Tibial nerve (tissue), 4 donors: ENCODE measurements around the gene TSPO. TPM values are rescaled to one million over a fixed set of nuclear protein-coding genes. Genes with fewer than 3 reads are reported as not detected.
A peak's percentile ranks its signal among the peaks of the same experiment; 100 is the strongest.

ENCODE experiments used
- DNase-seq, 2 donors: peaks; one replicate each; pipeline ENCODE4 v3.0.0-alpha.2; 2019; ENCODE audit warnings: low spot score in 2 of 2
- H3K27ac ChIP-seq, 4 donors: fragments of 200-600 bp; sonication (generic) in 3 of 4; one replicate each; pipeline ENCODE4 v1.5.1; 2017 to 2019; ENCODE audit warnings: mild to moderate bottlenecking in 1 of 4
- H3K27me3 ChIP-seq, 2 donors: fragments of 200-600 bp; sonication (generic) in 1 of 2; one replicate each; pipeline versions ENCODE4 v1.5.1 to v1.6.0; 2017 to 2019
- H3K36me3 ChIP-seq, 3 donors: fragments of 200-600 bp; sonication (generic); one replicate each; pipeline ENCODE4 v1.5.1; 2018 to 2019
- H3K4me1 ChIP-seq, 4 donors: fragments of 200-600 bp; sonication (generic) in 3 of 4; one replicate each; pipeline ENCODE4 v1.5.1; 2017 to 2019
- H3K4me3 ChIP-seq, 4 donors: fragments of 200-600 bp; sonication (generic) in 3 of 4; one replicate each; pipeline ENCODE4 v1.5.1; 2017 to 2019; ENCODE audit warnings: mild to moderate bottlenecking in 1 of 4, moderate library complexity in 1 of 4
- H3K9me3 ChIP-seq, 4 donors: fragments of 200-600 bp; sonication (generic) in 3 of 4; one replicate each; pipeline ENCODE4 v1.5.1; 2017 to 2019
- EP300 ChIP-seq, 2 donors: sonication (generic); formaldehyde crosslinking; IDR thresholded peaks; one replicate each; pipeline ENCODE4 v1.6.1; 2017; ENCODE audit warnings: antibody characterized with exemption in 2 of 2, mild to moderate bottlenecking in 1 of 2
- POLR2A ChIP-seq, 2 donors: fragments of 450-650 bp; IDR thresholded peaks; one replicate each; pipeline ENCODE4 v1.6.1; 2017; ENCODE audit warnings: antibody characterized with exemption in 2 of 2, mild to moderate bottlenecking in 2 of 2, moderate library complexity in 2 of 2
- WGBS, 2 donors: methylation state at CpG; one replicate each; pipeline ENCODE4 v1.1.5; 2018; 5-methylcytosine and 5-hydroxymethylcytosine counted together
- total RNA-seq, 4 donors: library from RNA; depleted of rRNA; stranded (reverse); fragments of >200 nt; gene quantifications; one replicate each; pipeline ENCODE4 v1.1.0, GENCODE V29; 2016
- TF ChIP-seq, protein P1 (sequence below), 5 experiments: fragments of 200-600 bp in 3 of 5; fragments of 450-650 bp in 2 of 5; sonication (generic) in 3 of 5; IDR thresholded peaks; one replicate each; pipeline ENCODE4 v1.5.1; 2016 to 2019; ENCODE audit warnings: antibody characterized with exemption in 5 of 5, mild to moderate bottlenecking in 3 of 5, moderate library complexity in 2 of 5

The TSPO gene
- total RNA-seq, 4 donors from 2014 or later: 399 to 538 (median 485) TPM

DNA sequence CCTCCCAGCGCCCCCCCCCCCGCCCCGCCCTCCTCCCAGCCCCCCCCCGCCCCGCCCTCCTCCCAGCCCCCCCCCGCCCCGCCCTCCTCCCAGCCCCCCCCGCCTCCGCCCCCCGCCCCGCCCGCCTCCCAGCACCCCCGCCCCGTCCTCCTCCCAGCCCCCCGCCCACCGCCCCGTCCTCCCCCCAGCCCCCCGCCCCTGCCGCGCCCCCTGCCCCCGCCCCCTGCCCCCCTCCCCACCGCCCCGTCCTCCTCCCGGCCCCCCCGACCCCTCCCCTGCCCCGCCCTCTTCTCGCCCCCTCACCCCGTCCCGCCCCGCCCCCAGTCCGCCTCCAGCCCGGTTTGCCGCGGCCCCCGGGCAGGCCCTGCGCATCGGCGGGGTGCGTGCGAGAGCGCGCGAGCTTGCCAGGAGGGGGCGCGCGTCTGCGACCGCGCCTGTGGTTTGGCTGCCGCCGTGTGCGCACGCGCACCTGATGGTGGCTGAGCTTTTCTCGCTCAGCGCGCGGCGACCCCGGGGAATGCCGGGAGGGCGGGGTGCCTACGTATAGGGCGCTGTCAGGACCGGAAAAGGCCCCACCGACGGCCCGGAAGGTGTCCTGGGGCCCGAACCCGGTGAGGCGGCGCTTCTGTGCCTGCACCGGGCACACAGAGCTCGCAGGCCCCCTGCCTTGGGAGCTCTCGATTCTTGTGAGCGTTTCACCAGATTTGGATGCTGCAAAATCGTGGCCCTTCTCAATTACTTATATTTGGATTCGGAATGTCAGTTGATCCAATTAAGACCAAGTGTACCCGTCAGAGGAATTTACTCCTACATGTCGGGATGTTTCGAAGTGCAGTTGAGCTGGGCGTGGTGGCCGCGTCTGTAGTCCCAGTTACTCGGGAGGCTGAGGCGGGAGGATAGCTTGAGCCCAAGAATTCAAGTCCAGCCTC lies 36.1 kb downstream of the TSPO start:
- H3K4me3 ChIP-seq: peak overlapping the region; percentile 39 to 86 (median 50)
- peaks cover 0 to 4% of the 10 kb centered on the region in 2 donors for H3K27me3 ChIP-seq
- peaks cover 0 to 35% (median 5%) of the 10 kb centered on the region in 4 donors for H3K4me1 ChIP-seq
- H3K27ac ChIP-seq: peak overlapping the region; percentile 76 to 92 (median 90)
- TF ChIP-seq, protein P1, sequence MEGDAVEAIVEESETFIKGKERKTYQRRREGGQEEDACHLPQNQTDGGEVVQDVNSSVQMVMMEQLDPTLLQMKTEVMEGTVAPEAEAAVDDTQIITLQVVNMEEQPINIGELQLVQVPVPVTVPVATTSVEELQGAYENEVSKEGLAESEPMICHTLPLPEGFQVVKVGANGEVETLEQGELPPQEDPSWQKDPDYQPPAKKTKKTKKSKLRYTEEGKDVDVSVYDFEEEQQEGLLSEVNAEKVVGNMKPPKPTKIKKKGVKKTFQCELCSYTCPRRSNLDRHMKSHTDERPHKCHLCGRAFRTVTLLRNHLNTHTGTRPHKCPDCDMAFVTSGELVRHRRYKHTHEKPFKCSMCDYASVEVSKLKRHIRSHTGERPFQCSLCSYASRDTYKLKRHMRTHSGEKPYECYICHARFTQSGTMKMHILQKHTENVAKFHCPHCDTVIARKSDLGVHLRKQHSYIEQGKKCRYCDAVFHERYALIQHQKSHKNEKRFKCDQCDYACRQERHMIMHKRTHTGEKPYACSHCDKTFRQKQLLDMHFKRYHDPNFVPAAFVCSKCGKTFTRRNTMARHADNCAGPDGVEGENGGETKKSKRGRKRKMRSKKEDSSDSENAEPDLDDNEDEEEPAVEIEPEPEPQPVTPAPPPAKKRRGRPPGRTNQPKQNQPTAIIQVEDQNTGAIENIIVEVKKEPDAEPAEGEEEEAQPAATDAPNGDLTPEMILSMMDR (IDR thresholded peaks at IDR 0.05): peak; percentile 77 to 95 (median 83)
- TF ChIP-seq POLR2A (IDR thresholded peaks at IDR 0.05) (peak in 1 of 2 donors; percentile 45), EP300 (IDR thresholded peaks at IDR 0.05) (peak; percentile 82 to 84)
- WGBS, 2 donors: 4 to 6% methylated on average over 32 to 38 of the region's 86 CpGs
- DNase-seq: peak; percentile 88
- peaks cover 0 to 10% (median 0%) of the 10 kb centered on the region in 3 donors for H3K36me3 ChIP-seq
- no peaks in the 10 kb centered on the region for H3K9me3 ChIP-seq

DNA sequence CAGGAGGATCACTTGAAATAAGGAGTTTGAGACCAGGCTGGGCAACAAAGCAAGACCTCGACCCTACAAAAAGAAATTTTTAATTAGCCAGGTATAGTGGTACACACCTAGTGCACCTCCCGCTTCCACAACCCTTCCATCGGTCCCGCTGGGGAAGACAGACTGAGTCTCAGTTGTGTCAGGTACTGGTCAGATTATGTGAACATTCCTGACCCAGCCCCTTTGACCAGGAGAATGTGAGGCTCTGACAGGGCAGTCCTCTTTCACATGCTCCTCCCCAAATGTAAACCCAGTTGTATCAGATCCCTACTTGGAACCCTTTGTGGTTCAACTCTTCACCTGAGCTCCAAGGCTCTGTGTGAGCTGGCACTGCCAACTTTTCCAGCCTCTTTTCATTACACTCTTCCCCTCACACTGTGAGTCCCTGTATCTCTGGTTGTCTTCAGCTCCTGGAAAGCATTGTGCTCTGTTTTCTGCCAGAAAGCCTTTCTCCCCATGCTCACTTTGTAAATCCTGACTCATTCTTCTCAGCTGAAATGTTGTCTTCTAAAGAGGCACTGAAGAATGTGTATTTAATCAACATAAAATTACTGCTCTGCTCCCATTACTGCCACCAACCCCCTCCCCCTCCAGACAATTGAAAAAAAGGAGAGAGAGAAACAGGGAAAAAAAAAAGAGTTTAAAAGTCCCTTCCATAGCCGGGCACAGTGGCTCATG lies 37.6 kb downstream of the TSPO start:
- DNase-seq: no peak
- no peak overlapping the region for H3K4me3 ChIP-seq
- no peaks in the 10 kb centered on the region for H3K9me3 ChIP-seq
- H3K4me1 ChIP-seq: peaks cover 0 to 32% (median 5%) of the 10 kb centered on the region in 4 donors
- 90 to 93% methylated on average over 5 of the region's 5 CpGs for WGBS, 2 donors
- H3K27me3 ChIP-seq: peaks cover 0 to 4% of the 10 kb centered on the region in 2 donors
- H3K36me3 ChIP-seq: no peaks in the 10 kb centered on the region
- TF ChIP-seq EP300 (IDR thresholded peaks at IDR 0.05): no peak
- TF ChIP-seq POLR2A (IDR thresholded peaks at IDR 0.05): no peak
- no peak overlapping the region for H3K27ac ChIP-seq

DNA sequence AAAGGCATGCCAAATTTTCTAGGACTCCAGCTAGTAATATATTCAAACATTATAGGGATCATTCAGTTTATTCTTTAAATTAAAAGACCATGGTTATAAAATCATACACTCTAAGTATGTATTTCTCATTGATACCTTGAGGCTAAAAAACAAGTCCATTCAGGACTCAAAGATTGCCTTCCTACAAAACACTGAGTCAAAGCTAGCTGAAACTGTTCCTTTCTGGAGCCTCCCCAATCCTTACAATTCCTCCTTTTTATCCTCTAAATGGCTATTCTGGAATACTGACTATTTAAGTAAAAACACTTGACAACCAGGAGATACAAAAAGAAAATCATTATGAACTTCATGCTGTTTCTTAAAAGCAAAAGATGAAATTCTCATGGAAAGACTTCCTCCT lies 40.5 kb downstream of the TSPO start:
- no peaks in the 10 kb centered on the region for H3K9me3 ChIP-seq
- H3K27ac ChIP-seq: no peak overlapping the region
- TF ChIP-seq EP300 (IDR thresholded peaks at IDR 0.05): no peak
- TF ChIP-seq, protein P1 (IDR thresholded peaks at IDR 0.05): no peak
- no peak for TF ChIP-seq POLR2A (IDR thresholded peaks at IDR 0.05)
- peaks cover 0 to 7% (median 0%) of the 10 kb centered on the region in 4 donors for H3K4me1 ChIP-seq
- DNase-seq: no peak
- H3K4me3 ChIP-seq: no peak overlapping the region
- H3K36me3 ChIP-seq: no peaks in the 10 kb centered on the region
- peaks cover 0 to 4% of the 10 kb centered on the region in 2 donors for H3K27me3 ChIP-seq

- 54 to 56% methylated on average over 22 of the region's 22 CpGs for WGBS, 2 donors
- TF ChIP-seq, protein P1 (IDR thresholded peaks at IDR 0.05): no peak
- no peak for TF ChIP-seq POLR2A (IDR thresholded peaks at IDR 0.05)
- TF ChIP-seq EP300 (IDR thresholded peaks at IDR 0.05): no peak
- Histone ChIP-seq H3K27ac (no peak overlapping the region), H3K4me1 (no peaks in the 10 kb centered on the region), H3K4me3 (no peak overlapping the region), H3K9me3 (no peaks in the 10 kb centered on the region), H3K36me3 (peaks cover 0 to 4% (median 0%) of the 10 kb centered on the region in 3 donors), H3K27me3 (peaks cover 0 to 8% of the 10 kb centered on the region in 2 donors)
- DNase-seq: no peak
Observed at GRCh38 chr22:43197271-43197941, 46.0 kb downstream of the TSPO start.

DNA sequence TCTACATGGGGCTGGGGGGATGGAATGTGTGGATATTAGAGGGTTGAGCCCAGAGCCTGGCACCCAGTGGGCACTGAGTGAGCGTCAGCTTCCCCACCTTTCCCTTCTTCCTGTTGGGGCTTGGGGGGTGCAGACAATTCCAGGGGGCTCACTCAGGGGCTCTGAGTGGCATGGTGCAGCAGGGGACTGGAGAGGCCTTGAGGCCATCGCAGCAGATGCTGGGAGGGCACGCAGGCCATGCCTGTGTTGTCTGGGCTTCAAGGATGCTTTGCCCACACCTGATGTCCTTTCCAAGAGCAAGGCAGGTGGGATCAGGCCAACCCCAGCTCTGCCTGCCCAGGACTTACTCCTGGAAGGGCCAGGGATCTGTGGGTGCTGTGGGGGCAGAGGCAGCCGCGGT lies 46.8 kb downstream of the TSPO start:
- no peak for TF ChIP-seq EP300 (IDR thresholded peaks at IDR 0.05)
- no peak for TF ChIP-seq POLR2A (IDR thresholded peaks at IDR 0.05)
- TF ChIP-seq, protein P1 (IDR thresholded peaks at IDR 0.05): no peak
- Histone ChIP-seq H3K27me3 (peaks cover 0 to 8% of the 10 kb centered on the region in 2 donors), H3K9me3 (no peaks in the 10 kb centered on the region), H3K4me1 (no peaks in the 10 kb centered on the region), H3K36me3 (peaks cover 0 to 4% (median 0%) of the 10 kb centered on the region in 3 donors), H3K4me3 (no peak overlapping the region), H3K27ac (no peak overlapping the region)
- no peak for DNase-seq
- WGBS, 2 donors: 81 to 84% methylated on average over 5 of the region's 5 CpGs
